Measurements from ENCODE around the gene HCRT. TPM values are rescaled to one million over a fixed set of nuclear protein-coding genes. Genes with fewer than 3 reads are reported as not detected.
"Not testable (repeated sequence)": the region's sequence is repeated elsewhere in the genome, so short reads cannot be mapped to it uniquely, and the experiment has no call there.

The HCRT gene
- total and polyA plus RNA-seq, 5 donors: not detected

GRCh38 chr17:42212382-42212781, 27.1 kb upstream of the HCRT start:
- no peak for DNase-seq
- H3K27me3 ChIP-seq (ENCODE audit: control insufficient read depth, insufficient read depth): no peaks in the 10 kb centered on the region
- peak in 1 of 2 donors; percentile 38 for ATAC-seq
- intact Hi-C loops (cut with DNase I): no loop called here
- no peaks in the 10 kb centered on the region for H3K9me3 ChIP-seq (ENCODE audit: control insufficient read depth, low read length)
- H3K4me3 ChIP-seq (ENCODE audit: low read length): no peak overlapping the region
- 68% methylated on average over 7 of the region's 7 CpGs for WGBS
- peak overlapping the region; percentile 64 for H3K27ac ChIP-seq (ENCODE audit: low read length)
- no peaks in the 10 kb centered on the region for H3K4me1 ChIP-seq (ENCODE audit: control insufficient read depth, insufficient read depth, low read length)

DNA sequence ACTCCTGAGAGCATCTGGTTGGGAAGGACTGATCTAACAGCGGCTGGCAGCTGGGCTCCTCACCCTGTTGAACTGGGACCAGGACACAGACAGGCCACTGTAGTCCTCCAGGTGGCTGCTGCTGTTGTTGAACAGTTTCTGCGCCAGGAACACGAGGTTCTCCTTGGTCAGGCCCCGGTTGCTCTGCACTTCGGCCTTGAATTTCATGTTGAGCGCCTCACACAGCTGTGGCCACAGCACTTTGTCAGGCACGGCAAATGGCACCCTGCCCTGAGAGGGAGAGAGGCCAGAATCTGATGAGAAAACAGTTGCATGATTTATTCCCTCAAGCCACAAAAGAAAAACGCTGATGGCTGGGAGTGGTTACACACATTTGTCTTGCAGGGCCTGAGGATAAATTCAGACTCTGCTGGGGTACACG, 26.7 kb upstream of the HCRT start:
- DNase-seq: peak; percentile 81 to 91 (median 86)
- H3K27ac ChIP-seq (ENCODE audit: low read length): peak overlapping the region; percentile 64
- peak; percentile 88 to 89 for ATAC-seq
- H3K4me3 ChIP-seq (ENCODE audit: low read length); H3K4me1 ChIP-seq (ENCODE audit: control insufficient read depth, insufficient read depth, low read length); intact Hi-C loops (cut with DNase I); H3K27me3 ChIP-seq (ENCODE audit: control insufficient read depth, insufficient read depth); H3K9me3 ChIP-seq (ENCODE audit: control insufficient read depth, low read length): not testable (repeated sequence)
- 61% methylated on average over 9 of the region's 9 CpGs for WGBS

DNA sequence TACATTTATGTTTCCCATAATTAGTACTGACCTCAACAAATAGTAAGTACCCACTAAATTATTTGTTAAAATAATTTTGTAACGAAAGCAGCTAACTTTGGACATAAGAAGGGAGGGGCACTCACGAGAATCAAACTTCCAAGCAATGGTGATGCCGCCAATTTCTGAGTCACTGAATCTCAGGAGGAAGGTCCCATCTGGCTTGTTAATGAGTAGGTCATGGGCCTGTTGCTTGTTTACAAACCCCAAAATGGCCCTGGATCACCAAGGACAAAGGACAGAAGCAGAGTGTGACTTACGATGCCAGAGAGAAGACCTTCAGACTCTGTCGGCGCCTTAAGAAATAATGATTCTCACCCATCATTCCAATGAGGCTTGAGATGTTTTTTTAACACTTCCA, 24.8 kb upstream of the HCRT start:
- H3K27ac ChIP-seq (ENCODE audit: low read length): no peak overlapping the region
- ATAC-seq: no peak
- H3K4me3 ChIP-seq (ENCODE audit: low read length): no peak overlapping the region
- H3K9me3 ChIP-seq (ENCODE audit: control insufficient read depth, low read length): no peaks in the 10 kb centered on the region
- intact Hi-C loops (cut with DNase I): no loop called here
- H3K27me3 ChIP-seq (ENCODE audit: control insufficient read depth, insufficient read depth): no peaks in the 10 kb centered on the region
- H3K4me1 ChIP-seq (ENCODE audit: control insufficient read depth, insufficient read depth, low read length): no peaks in the 10 kb centered on the region
- no peak for DNase-seq
- 87% methylated on average over 6 of the region's 6 CpGs for WGBS

GRCh38 chr17:42206153-42206612, 20.9 kb upstream of the HCRT start:
- WGBS: 73% methylated on average over 8 of the region's 8 CpGs
- ATAC-seq; H3K27ac ChIP-seq (ENCODE audit: low read length); intact Hi-C loops (cut with DNase I); H3K27me3 ChIP-seq (ENCODE audit: control insufficient read depth, insufficient read depth); H3K4me3 ChIP-seq (ENCODE audit: low read length); H3K4me1 ChIP-seq (ENCODE audit: control insufficient read depth, insufficient read depth, low read length); H3K9me3 ChIP-seq (ENCODE audit: control insufficient read depth, low read length); DNase-seq: not testable (repeated sequence)

- Histone ChIP-seq H3K4me3 (ENCODE audit: low read length) (no peak overlapping the region), H3K4me1 (ENCODE audit: control insufficient read depth, insufficient read depth, low read length) (peaks cover 4% of the 10 kb centered on the region), H3K27ac (ENCODE audit: low read length) (no peak overlapping the region), H3K9me3 (ENCODE audit: control insufficient read depth, low read length) (no peaks in the 10 kb centered on the region), H3K27me3 (ENCODE audit: control insufficient read depth, insufficient read depth) (no peaks in the 10 kb centered on the region)
- ATAC-seq (no peak), DNase-seq (no peak)
- intact Hi-C loops (cut with DNase I): no loop called here
- WGBS: 100% methylated on average over 2 of the region's 2 CpGs
Observed at GRCh38 chr17:42203354-42203753, 18.1 kb upstream of the HCRT start.

- H3K9me3 ChIP-seq (ENCODE audit: control insufficient read depth, low read length): no peaks in the 10 kb centered on the region
- no peak overlapping the region for H3K27ac ChIP-seq (ENCODE audit: low read length)
- H3K27me3 ChIP-seq (ENCODE audit: control insufficient read depth, insufficient read depth): no peaks in the 10 kb centered on the region
- peaks cover 4% of the 10 kb centered on the region for H3K4me1 ChIP-seq (ENCODE audit: control insufficient read depth, insufficient read depth, low read length)
- no peak overlapping the region for H3K4me3 ChIP-seq (ENCODE audit: low read length)
- DNase-seq (no peak), ATAC-seq (no peak)
- 97% methylated on average over 5 of the region's 5 CpGs for WGBS
- intact Hi-C loops (cut with DNase I): no loop called here
Observed at GRCh38 chr17:42202696-42203095, 17.4 kb upstream of the HCRT start.

DNA sequence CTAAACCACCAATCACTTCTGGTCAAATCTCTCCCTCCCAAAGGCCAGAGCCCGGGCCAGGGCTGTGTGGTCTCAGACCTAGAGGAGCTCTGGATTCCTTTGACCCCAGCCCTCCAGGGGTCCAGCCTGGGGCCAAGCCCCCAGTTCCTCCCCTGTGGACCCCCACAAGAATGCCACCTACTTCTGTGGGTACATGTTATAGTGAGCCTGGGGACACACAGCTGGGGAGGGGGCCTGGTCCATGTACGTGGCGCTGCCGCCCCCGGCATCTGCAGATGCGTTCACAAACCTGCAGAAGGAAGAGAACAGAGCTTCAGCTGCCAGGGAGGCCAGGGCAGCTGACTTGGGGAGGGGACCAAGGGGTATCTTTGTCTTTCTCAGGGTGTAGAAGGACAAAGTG, 16.9 kb upstream of the HCRT start:
- WGBS: 95% methylated on average over 6 of the region's 6 CpGs
- Histone ChIP-seq H3K27ac (ENCODE audit: low read length) (no peak overlapping the region), H3K9me3 (ENCODE audit: control insufficient read depth, low read length) (no peaks in the 10 kb centered on the region), H3K27me3 (ENCODE audit: control insufficient read depth, insufficient read depth) (no peaks in the 10 kb centered on the region), H3K4me1 (ENCODE audit: control insufficient read depth, insufficient read depth, low read length) (peaks cover 4% of the 10 kb centered on the region), H3K4me3 (ENCODE audit: low read length) (no peak overlapping the region)
- ATAC-seq (no peak), DNase-seq (no peak)
- intact Hi-C loops (cut with DNase I): no loop called here

GRCh38 chr17:42201458-42201772, 16.2 kb upstream of the HCRT start:
- Histone ChIP-seq H3K27me3 (ENCODE audit: control insufficient read depth, insufficient read depth) (no peaks in the 10 kb centered on the region), H3K4me1 (ENCODE audit: control insufficient read depth, insufficient read depth, low read length) (peaks cover 4% of the 10 kb centered on the region), H3K27ac (ENCODE audit: low read length) (no peak overlapping the region), H3K4me3 (ENCODE audit: low read length) (no peak overlapping the region), H3K9me3 (ENCODE audit: control insufficient read depth, low read length) (no peaks in the 10 kb centered on the region)
- DNase-seq: no peak
- ATAC-seq: no peak
- intact Hi-C loops (cut with DNase I): no loop called here
- WGBS: 87% methylated on average over 10 of the region's 10 CpGs

DNA sequence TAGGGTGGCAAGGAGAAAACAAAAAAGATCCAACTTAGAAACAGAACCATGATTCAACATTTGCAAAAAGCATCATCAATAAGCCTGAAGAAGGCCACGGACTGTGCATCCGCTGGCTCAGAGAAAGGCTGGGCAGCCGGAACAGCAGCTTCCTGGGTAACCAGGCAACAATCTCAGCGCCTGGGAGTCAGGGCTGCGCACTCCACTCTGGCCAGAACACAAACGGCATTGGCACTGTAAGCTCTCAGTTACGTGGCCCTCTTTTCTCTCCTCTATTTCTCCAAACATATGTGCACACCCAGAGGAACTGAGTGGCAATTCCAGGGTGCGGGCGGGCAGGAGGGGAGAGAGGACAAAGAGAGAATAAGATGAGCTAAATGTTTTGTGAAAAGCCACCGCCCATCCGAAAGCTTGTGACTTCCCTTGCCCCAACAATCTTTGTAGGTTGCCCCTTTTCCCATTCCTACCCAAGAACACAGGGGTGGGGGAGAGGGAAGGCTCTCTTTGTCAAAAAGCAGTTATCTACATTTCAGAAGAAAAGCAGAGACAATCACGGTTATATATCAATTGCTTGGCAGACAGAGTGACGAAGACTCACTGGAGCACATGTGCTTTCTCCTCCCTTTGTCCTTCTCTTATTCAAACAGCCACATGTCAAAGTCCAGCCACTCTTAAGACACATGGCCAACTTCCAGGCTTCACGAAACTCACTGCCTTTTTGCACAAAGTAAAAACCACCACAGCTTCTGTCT, 15.6 kb upstream of the HCRT start:
- peak; percentile 93 to 95 for ATAC-seq
- H3K27ac ChIP-seq (ENCODE audit: low read length): peak overlapping the region; percentile 37
- 30% methylated on average over 14 of the region's 14 CpGs for WGBS

DNA sequence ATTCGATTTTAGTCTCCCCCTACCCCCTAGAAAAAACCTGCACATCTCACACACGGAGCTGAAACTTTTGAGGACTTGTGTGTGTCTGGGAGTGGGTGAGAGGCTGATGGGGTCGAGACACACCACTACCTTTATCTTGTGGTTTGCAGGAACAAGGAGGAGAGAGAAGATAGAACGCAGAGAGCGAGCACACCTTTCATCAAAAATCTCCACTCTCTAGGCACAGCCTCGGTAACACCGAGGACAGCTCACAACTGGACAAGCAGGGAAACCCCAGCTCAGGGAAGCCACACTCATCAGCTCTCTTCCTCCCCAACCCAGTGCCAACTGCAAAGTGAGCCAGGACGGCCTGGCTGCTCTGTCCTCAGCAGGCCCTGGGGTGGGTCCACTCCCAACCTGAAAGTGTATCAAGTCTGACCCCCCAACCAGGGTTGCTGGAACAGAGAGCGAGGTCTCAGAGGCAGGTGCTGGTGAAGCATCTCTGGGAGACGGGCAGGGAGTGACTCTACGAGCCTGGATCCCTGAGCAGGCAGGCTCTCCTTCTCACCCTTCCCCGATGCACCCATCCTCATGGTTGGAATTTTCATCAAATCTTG, 14.3 kb upstream of the HCRT start:
- DNase-seq (no peak), ATAC-seq (no peak)
- Histone ChIP-seq H3K27me3 (ENCODE audit: control insufficient read depth, insufficient read depth) (no peaks in the 10 kb centered on the region), H3K27ac (ENCODE audit: low read length) (no peak overlapping the region), H3K9me3 (ENCODE audit: control insufficient read depth, low read length) (no peaks in the 10 kb centered on the region), H3K4me3 (ENCODE audit: low read length) (no peak overlapping the region), H3K4me1 (ENCODE audit: control insufficient read depth, insufficient read depth, low read length) (peaks cover 4% of the 10 kb centered on the region)
- 74% methylated on average over 12 of the region's 12 CpGs for WGBS
- intact Hi-C loops (cut with DNase I): no loop called here

More for the DNA sequence above, 15.6 kb upstream of the HCRT start:
- H3K27me3 ChIP-seq (ENCODE audit: control insufficient read depth, insufficient read depth): no peaks in the 10 kb centered on the region
- no peak overlapping the region for H3K4me3 ChIP-seq (ENCODE audit: low read length)
- peaks cover 4% of the 10 kb centered on the region for H3K4me1 ChIP-seq (ENCODE audit: control insufficient read depth, insufficient read depth, low read length)
- peak; percentile 78 to 87 (median 85) for DNase-seq
- intact Hi-C loops (cut with DNase I): no loop called here
- no peaks in the 10 kb centered on the region for H3K9me3 ChIP-seq (ENCODE audit: control insufficient read depth, low read length)

DNA sequence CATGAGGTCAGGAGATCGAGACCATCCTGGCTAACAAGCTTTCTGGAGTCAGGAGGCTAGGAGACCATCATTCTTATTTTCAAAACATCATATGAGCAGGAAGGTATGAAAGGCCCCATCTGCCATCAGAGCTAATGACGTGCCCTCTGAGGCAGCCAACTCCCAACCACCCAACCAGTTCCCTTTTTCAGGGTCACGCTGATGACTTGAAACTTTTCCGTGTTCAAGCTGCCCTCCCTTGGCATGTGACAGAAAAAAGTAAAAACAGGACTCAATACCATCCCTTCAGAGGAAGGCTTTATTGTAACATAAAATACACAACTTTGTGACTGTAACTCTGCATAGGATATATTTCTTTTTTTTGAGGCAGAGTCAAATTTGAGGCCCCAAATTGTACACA, 13.6 kb upstream of the HCRT start:
- intact Hi-C loops (cut with DNase I): no loop called here
- no peak for DNase-seq
- Histone ChIP-seq H3K27me3 (ENCODE audit: control insufficient read depth, insufficient read depth) (no peaks in the 10 kb centered on the region), H3K4me3 (ENCODE audit: low read length) (no peak overlapping the region), H3K27ac (ENCODE audit: low read length) (no peak overlapping the region), H3K9me3 (ENCODE audit: control insufficient read depth, low read length) (no peaks in the 10 kb centered on the region), H3K4me1 (ENCODE audit: control insufficient read depth, insufficient read depth, low read length) (peaks cover 4% of the 10 kb centered on the region)
- 81% methylated on average over 4 of the region's 4 CpGs for WGBS
- ATAC-seq: no peak
